H1 (cell line): ENCODE data around the gene FAM50B. TPM values are rescaled to one million over a fixed set of nuclear protein-coding genes. Genes with fewer than 3 reads are reported as not detected.

Source experiments
- ATF3 ChIP-seq: IDR thresholded peaks from 2 replicates; pipeline ENCODE4 v1.6.1; 2011; ENCODE audit warnings: low read depth, mild to moderate bottlenecking, low read length; ENCODE audit not compliant: insufficient read depth
- CHD1 ChIP-seq: IDR thresholded peaks from 2 replicates; pipeline ENCODE4 v1.6.1; 2012; ENCODE audit warnings: low read depth, low read length, improper control_type of control experiment
- E2F6 ChIP-seq: IDR thresholded peaks from 2 replicates; pipeline ENCODE4 v1.6.1; 2012; ENCODE audit warnings: inconsistent platforms
- polyA plus RNA-seq, 7 experiments: library from polyadenylated mRNA; depleted of rRNA in 3 of 7; stranded (reverse) in 5 of 7; unstranded in 2 of 7; fragments of >200 nt in 5 of 7; fragments of 200-250 nt in 2 of 7; gene quantifications; 1 replicate in 5 of 7; 2 replicates in 1 of 7; 4 replicates in 1 of 7; pipeline versions ENCODE4 v1.2.1 to v1.2.3, GENCODE V29; 2011 to 2013; ENCODE audit warnings: missing spikeins in 2 of 7, mixed read lengths in 2 of 7
- total RNA-seq: library from RNA; stranded (reverse); fragmentation: NEBNext Ultra II Directional; extraction: Animal tissue kit (Norgen Biotek cat#: 25700); gene quantifications from 2 replicates; pipeline ENCODE4 v1.2.1, GENCODE V29; 2021

The FAM50B gene
- total and polyA plus RNA-seq, 2 of the 8 experiments (the other 6 are each of a cell fraction or from before 2014, with no cell fraction given) = 3.1 to 3.2 TPM

- no peak for TF ChIP-seq ATF3
- TF ChIP-seq E2F6 = no peak
- no peak for TF ChIP-seq CHD1
Measured at GRCh38 chr6:3882431-3882830, 33.3 kb downstream of the FAM50B start (continued).
